ENCODE results near the gene ZNF638.

The ZNF638 gene

DNA sequence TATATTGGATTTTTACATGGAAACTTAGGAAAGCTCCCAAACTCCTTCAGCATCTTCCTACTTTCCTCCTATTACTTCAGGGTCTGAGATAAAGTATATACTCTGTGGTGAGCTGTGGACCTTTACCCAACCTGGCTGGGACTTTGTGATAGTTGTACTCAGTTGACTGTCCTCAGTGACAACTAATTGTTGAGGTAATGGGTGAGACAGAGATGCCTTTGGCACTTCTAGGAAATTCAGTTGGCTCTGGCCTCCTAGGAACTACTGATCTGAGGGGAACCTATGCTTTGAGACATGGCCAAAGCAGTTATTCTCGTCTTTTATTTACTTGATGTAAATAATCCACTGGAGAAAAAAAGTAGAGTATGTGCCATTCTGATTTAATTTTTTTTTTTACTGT is 39.4 kb upstream of the ZNF638 start:
- in situ Hi-C loops (cut with HindIII; ENCODE audit: low sequenced_read_pairs) = no loop called here
- TF ChIP-seq, protein P1, sequence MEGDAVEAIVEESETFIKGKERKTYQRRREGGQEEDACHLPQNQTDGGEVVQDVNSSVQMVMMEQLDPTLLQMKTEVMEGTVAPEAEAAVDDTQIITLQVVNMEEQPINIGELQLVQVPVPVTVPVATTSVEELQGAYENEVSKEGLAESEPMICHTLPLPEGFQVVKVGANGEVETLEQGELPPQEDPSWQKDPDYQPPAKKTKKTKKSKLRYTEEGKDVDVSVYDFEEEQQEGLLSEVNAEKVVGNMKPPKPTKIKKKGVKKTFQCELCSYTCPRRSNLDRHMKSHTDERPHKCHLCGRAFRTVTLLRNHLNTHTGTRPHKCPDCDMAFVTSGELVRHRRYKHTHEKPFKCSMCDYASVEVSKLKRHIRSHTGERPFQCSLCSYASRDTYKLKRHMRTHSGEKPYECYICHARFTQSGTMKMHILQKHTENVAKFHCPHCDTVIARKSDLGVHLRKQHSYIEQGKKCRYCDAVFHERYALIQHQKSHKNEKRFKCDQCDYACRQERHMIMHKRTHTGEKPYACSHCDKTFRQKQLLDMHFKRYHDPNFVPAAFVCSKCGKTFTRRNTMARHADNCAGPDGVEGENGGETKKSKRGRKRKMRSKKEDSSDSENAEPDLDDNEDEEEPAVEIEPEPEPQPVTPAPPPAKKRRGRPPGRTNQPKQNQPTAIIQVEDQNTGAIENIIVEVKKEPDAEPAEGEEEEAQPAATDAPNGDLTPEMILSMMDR (IDR thresholded peaks at IDR 0.05; ENCODE audit: low read depth, low read length, missing control alignments) = no peak
- H3K4me3 ChIP-seq (ENCODE audit: low read depth, low read length) = no peak overlapping the region
- DNase-seq (ENCODE audit: low read depth) = no peak

DNA sequence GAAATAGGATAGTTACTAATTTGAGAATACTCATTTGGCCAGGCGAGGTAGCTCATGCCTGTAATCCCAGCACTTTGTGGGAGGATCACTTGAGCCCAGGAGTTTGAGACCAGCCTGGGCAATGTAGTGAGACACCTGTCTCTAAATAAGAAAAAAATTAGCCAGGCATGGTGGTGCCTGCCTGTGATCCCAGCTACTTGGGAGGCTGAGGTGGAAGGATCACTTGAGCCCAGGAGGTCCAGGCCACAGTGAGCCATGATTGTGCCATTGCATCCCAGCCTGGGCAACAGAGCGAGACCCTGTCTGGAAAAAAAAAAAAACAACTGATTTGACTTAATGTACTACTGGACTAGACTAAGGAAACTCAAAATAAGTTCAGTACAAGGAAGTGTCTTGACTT is 32.7 kb upstream of the ZNF638 start:
- TF ChIP-seq, protein P1 (IDR thresholded peaks at IDR 0.05; ENCODE audit: low read depth, low read length, missing control alignments) = no peak
- no peak for DNase-seq (ENCODE audit: low read depth)

DNA sequence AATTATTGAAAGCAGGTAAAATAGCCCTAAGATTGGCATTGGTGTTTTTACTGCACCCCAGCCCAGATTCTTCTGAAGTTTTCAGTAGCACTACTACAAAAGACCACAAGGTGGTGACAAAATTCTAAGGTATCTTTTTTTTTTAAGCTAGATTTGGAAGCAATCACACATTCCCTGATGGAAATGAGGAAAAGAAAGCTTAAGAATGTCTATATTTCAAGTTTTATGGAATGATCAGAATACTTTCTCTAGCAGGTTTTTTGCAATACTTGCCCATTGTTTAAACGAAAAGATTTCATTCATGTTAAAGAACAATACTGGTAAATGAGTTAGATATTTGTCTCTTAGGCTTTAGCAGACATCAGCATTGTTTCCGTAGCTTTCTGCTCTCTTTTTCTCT is 32.1 kb upstream of the ZNF638 start:
- in situ Hi-C loops (cut with HindIII; ENCODE audit: low sequenced_read_pairs) = loop anchor here (5.0 kb wide), 1 partner anchor 228 kb away; no protein-coding TSS in a partner anchor
- peak; percentile 31 for DNase-seq (ENCODE audit: low read depth)
- TF ChIP-seq, protein P1 (IDR thresholded peaks at IDR 0.05; ENCODE audit: low read depth, low read length, missing control alignments) = peak; percentile 56
- H3K4me3 ChIP-seq (ENCODE audit: low read depth, low read length) = no peak overlapping the region

More for the DNA sequence above, 32.7 kb upstream of the ZNF638 start:
- in situ Hi-C loops (cut with HindIII; ENCODE audit: low sequenced_read_pairs) = loop anchor here (5.0 kb wide), 1 partner anchor 228 kb away; no protein-coding TSS in a partner anchor
- H3K4me3 ChIP-seq (ENCODE audit: low read depth, low read length) = no peak overlapping the region

DNA sequence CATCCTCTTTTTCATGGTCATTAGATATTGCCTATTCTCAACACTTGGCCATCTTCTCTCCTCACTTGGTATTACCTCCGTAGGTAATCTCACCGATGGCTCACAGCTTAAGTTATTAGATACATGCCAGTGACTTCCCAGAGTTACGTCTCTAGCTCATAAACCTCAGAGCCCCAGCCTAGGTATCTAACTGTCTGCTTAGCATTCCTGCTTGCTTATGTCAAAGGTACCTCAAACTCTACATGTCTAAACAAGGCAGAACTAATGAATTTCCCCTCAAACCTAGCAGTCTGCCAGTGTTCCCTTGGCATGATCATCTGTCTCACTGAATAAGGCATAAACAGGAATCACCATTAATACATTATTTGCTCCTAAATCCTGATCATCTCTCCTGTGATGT is 27.7 kb upstream of the ZNF638 start:
- no peak for DNase-seq (ENCODE audit: low read depth)
- no peak overlapping the region for H3K4me3 ChIP-seq (ENCODE audit: low read depth, low read length)
- in situ Hi-C loops (cut with HindIII; ENCODE audit: low sequenced_read_pairs) = no loop called here
- TF ChIP-seq, protein P1 (IDR thresholded peaks at IDR 0.05; ENCODE audit: low read depth, low read length, missing control alignments) = no peak

- peak; percentile 71 for DNase-seq (ENCODE audit: low read depth)
- in situ Hi-C loops (cut with HindIII; ENCODE audit: low sequenced_read_pairs) = no loop called here
- TF ChIP-seq, protein P1 (IDR thresholded peaks at IDR 0.05; ENCODE audit: low read depth, low read length, missing control alignments) = no peak
- H3K4me3 ChIP-seq (ENCODE audit: low read depth, low read length) = no peak overlapping the region
Observed at GRCh38 chr2:71306762-71307161, 24.8 kb upstream of the ZNF638 start.

GRCh38 chr2:71313016-71313766 is 18.4 kb upstream of the ZNF638 start:
- TF ChIP-seq, protein P1 (IDR thresholded peaks at IDR 0.05; ENCODE audit: low read depth, low read length, missing control alignments) = no peak
- DNase-seq (ENCODE audit: low read depth) = no peak
- no peak overlapping the region for H3K4me3 ChIP-seq (ENCODE audit: low read depth, low read length)
- in situ Hi-C loops (cut with HindIII; ENCODE audit: low sequenced_read_pairs) = loop anchor here (5.0 kb wide), 1 partner anchor 39 kb away; no protein-coding TSS in a partner anchor

All from astrocyte of the cerebellum (primary cell).